Brain pericyte (primary cell): ENCODE measurements around the gene GPC6.

ENCODE experiments used
- DNase-seq: peaks from one replicate; pipeline ENCODE4 v3.0.0-alpha.2; 2012; ENCODE audit warnings: low read depth, low spot score

Gene GPC6

GRCh38 chr13:93561576-93562225 is 335.1 kb downstream of the GPC6 start:
- DNase-seq = no peak

- DNase-seq = no peak
These were observed 336.1 kb downstream of the GPC6 start for GRCh38 chr13:93562676-93563075.

GRCh38 chr13:93577105-93577504 is 350.5 kb downstream of the GPC6 start:
- DNase-seq = no peak

GRCh38 chr13:93589788-93590187 is 363.2 kb downstream of the GPC6 start:
- no peak for DNase-seq

- DNase-seq = no peak
These were observed 376.4 kb downstream of the GPC6 start for GRCh38 chr13:93603043-93603442.

GRCh38 chr13:93614776-93615175 is 388.2 kb downstream of the GPC6 start:
- no peak for DNase-seq

GRCh38 chr13:93620181-93620765 is 393.7 kb downstream of the GPC6 start:
- DNase-seq = no peak

- DNase-seq = no peak
These were observed 394.4 kb downstream of the GPC6 start for GRCh38 chr13:93621051-93621450.

- DNase-seq = no peak
These were observed 395.4 kb downstream of the GPC6 start for GRCh38 chr13:93621966-93622365.

GRCh38 chr13:93624311-93624777 is 397.7 kb downstream of the GPC6 start:
- DNase-seq = no peak

GRCh38 chr13:93625536-93625935 is 398.9 kb downstream of the GPC6 start:
- DNase-seq = no peak

- DNase-seq = no peak
These were observed 401.7 kb downstream of the GPC6 start for GRCh38 chr13:93628136-93628797.

- no peak for DNase-seq
These were observed 409.0 kb downstream of the GPC6 start for GRCh38 chr13:93635616-93636032.

- DNase-seq = no peak
These were observed 411.2 kb downstream of the GPC6 start for GRCh38 chr13:93637852-93638251.

- DNase-seq = no peak
These were observed 413.8 kb downstream of the GPC6 start for GRCh38 chr13:93640452-93640851.

- DNase-seq = no peak
These were observed 419.6 kb downstream of the GPC6 start for GRCh38 chr13:93646245-93646644.

GRCh38 chr13:93649496-93649895 is 422.9 kb downstream of the GPC6 start:
- no peak for DNase-seq

GRCh38 chr13:93653776-93654175 is 427.2 kb downstream of the GPC6 start:
- no peak for DNase-seq

GRCh38 chr13:93655154-93655553 is 428.5 kb downstream of the GPC6 start:
- no peak for DNase-seq

- no peak for DNase-seq
These were observed 433.9 kb downstream of the GPC6 start for GRCh38 chr13:93660391-93661063.

GRCh38 chr13:93670866-93671265 is 444.3 kb downstream of the GPC6 start:
- no peak for DNase-seq

GRCh38 chr13:93672996-93673395 is 446.4 kb downstream of the GPC6 start:
- DNase-seq = no peak
